Ishikawa (cell line): Measurements from ENCODE around the gene ROBO2.

Source experiments
- CEBPB ChIP-seq: IDR thresholded peaks from 2 replicates; pipeline ENCODE4 v1.6.1; 2012
- CREB1 ChIP-seq: IDR thresholded peaks from 2 replicates; pipeline ENCODE4 v1.6.1; 2012; ENCODE audit warnings: low read depth
- EGR1 ChIP-seq: IDR thresholded peaks from 2 replicates; pipeline ENCODE4 v1.6.1; 2012
- EP300 ChIP-seq: IDR thresholded peaks from 2 replicates; pipeline ENCODE4 v1.6.1; 2012; ENCODE audit warnings: borderline replicate concordance
- FOXM1 ChIP-seq: IDR thresholded peaks from 2 replicates; pipeline ENCODE4 v1.6.1; 2012; ENCODE audit warnings: low read depth, borderline replicate concordance
- NFIC ChIP-seq: IDR thresholded peaks from 2 replicates; pipeline ENCODE4 v1.6.1; 2012
- RAD21 ChIP-seq: IDR thresholded peaks from 2 replicates; pipeline ENCODE4 v1.6.1; 2012; ENCODE audit warnings: low read depth
- TAF1 ChIP-seq: IDR thresholded peaks from 2 replicates; pipeline ENCODE4 v1.6.1; 2012; ENCODE audit warnings: low read depth, mild to moderate bottlenecking
- TCF12 ChIP-seq: IDR thresholded peaks from 2 replicates; pipeline ENCODE4 v1.6.1; 2012; ENCODE audit warnings: low read depth
- TEAD4 ChIP-seq: IDR thresholded peaks from 2 replicates; pipeline ENCODE4 v1.6.1; 2012
- YY1 ChIP-seq: IDR thresholded peaks from 2 replicates; pipeline ENCODE4 v1.6.1; 2012; ENCODE audit warnings: low read depth
- ZBTB7A ChIP-seq: IDR thresholded peaks from 2 replicates; pipeline ENCODE4 v1.6.1; 2012; ENCODE audit warnings: low read depth
- TF ChIP-seq, protein P1 (sequence below): IDR thresholded peaks from 2 replicates; pipeline ENCODE4 v1.6.1; 2012
- TF ChIP-seq, protein P2 (sequence below): IDR thresholded peaks from 2 replicates; pipeline ENCODE4 v1.6.1; 2012
- TF ChIP-seq, protein P3 (sequence below): IDR thresholded peaks from 2 replicates; pipeline ENCODE4 v1.6.1; 2012; ENCODE audit warnings: low read depth, mild to moderate bottlenecking

Gene ROBO2

DNA sequence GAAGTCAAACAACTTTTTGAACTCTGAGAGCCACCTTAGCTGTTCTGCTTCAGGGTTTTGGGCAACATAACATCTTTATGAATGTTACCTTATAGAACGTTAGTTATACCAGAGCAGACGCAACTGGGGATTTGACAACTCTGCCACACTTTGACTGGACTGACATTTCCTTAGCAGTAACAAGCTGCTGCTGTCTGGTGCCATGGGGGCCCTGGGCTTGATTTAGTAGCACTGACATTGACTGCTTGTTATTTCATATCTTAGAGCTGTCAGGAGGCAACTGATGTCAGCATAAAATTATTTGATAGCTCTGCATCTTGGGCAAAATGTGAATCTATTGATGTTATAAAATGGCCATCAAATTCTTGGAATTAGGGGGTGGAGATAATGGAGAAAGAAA, 285.4 kb downstream of the ROBO2 start:
- no peak for TF ChIP-seq YY1

DNA sequence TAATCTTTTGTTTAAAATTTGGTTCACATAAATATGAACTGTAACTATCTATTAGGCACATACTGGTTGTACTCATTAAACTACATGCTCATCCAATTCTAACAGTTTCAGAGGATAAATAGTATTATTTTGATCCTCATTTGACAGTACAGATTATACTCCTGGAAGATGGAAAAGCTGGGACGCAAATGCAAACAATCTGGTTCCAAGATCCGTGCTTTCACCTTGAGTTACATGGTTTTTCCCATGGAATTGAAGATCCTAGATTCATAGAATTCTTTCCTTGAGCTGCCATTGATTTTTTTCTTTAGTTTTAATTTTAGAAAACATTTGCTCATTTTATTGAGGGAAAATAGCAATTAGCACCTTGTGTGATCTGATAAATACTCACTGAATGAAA, 285.8 kb downstream of the ROBO2 start:
- TF ChIP-seq TAF1, result no peak
- TF ChIP-seq YY1, result no peak
- no peak for TF ChIP-seq CREB1
- no peak for TF ChIP-seq ZBTB7A
- no peak for TF ChIP-seq EP300
- TF ChIP-seq RAD21, result no peak
- no peak for TF ChIP-seq CEBPB
- no peak for TF ChIP-seq TCF12
- TF ChIP-seq FOXM1, result no peak
- TF ChIP-seq, protein P1, sequence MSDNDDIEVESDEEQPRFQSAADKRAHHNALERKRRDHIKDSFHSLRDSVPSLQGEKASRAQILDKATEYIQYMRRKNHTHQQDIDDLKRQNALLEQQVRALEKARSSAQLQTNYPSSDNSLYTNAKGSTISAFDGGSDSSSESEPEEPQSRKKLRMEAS, result no peak
- TF ChIP-seq, protein P2, sequence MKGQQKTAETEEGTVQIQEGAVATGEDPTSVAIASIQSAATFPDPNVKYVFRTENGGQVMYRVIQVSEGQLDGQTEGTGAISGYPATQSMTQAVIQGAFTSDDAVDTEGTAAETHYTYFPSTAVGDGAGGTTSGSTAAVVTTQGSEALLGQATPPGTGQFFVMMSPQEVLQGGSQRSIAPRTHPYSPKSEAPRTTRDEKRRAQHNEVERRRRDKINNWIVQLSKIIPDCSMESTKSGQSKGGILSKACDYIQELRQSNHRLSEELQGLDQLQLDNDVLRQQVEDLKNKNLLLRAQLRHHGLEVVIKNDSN, result no peak
- TF ChIP-seq TEAD4, result no peak
- no peak for TF ChIP-seq EGR1
- no peak for TF ChIP-seq NFIC
- TF ChIP-seq, protein P3, sequence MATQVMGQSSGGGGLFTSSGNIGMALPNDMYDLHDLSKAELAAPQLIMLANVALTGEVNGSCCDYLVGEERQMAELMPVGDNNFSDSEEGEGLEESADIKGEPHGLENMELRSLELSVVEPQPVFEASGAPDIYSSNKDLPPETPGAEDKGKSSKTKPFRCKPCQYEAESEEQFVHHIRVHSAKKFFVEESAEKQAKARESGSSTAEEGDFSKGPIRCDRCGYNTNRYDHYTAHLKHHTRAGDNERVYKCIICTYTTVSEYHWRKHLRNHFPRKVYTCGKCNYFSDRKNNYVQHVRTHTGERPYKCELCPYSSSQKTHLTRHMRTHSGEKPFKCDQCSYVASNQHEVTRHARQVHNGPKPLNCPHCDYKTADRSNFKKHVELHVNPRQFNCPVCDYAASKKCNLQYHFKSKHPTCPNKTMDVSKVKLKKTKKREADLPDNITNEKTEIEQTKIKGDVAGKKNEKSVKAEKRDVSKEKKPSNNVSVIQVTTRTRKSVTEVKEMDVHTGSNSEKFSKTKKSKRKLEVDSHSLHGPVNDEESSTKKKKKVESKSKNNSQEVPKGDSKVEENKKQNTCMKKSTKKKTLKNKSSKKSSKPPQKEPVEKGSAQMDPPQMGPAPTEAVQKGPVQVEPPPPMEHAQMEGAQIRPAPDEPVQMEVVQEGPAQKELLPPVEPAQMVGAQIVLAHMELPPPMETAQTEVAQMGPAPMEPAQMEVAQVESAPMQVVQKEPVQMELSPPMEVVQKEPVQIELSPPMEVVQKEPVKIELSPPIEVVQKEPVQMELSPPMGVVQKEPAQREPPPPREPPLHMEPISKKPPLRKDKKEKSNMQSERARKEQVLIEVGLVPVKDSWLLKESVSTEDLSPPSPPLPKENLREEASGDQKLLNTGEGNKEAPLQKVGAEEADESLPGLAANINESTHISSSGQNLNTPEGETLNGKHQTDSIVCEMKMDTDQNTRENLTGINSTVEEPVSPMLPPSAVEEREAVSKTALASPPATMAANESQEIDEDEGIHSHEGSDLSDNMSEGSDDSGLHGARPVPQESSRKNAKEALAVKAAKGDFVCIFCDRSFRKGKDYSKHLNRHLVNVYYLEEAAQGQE, result no peak

DNA sequence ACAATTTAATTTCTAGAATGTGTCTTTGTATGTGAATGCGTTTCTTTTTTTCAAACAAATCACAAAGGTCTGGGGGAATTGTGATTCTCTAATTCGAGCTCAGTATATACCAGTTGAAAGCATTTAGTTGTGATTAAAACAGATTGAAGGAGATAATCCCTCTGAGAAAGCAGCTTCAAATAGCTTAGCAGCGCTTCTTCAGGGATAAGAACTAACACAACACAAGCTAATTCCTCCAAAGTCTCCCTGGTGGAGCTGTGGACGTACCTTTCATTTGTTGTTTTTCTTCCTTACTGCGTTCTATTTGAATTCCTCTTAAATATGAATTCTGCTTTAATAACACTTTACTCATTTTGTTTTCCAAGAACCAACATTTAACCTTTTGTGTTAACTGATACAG, 286.7 kb downstream of the ROBO2 start:
- TF ChIP-seq FOXM1, result no peak
- TF ChIP-seq, protein P3, result no peak
- TF ChIP-seq CEBPB, result no peak

DNA sequence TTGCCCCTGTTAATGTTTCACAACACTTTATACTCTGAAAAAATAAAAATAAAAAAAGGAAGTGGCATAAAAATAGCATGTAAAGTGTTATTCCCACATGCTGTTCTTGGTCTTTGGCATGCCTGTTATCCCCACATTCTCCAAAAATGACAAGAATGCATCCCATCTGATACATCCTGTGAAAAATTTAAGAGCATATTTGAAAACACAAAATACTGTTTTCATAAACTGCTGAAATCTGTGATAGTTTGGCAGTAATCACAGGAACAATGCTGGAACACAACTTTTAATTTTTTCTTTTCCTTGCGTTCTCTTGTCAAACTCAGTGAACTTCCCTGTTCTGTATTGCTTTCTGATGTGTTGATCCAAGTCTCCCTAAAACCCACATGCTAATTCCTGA, 288.8 kb downstream of the ROBO2 start:
- TF ChIP-seq, protein P3, result no peak
- TF ChIP-seq NFIC (no peak), RAD21 (no peak), YY1 (no peak), TCF12 (no peak), ZBTB7A (no peak), FOXM1 (no peak), TEAD4 (no peak), TAF1 (no peak)
- TF ChIP-seq, protein P1, result no peak
- TF ChIP-seq, protein P2, result no peak

DNA sequence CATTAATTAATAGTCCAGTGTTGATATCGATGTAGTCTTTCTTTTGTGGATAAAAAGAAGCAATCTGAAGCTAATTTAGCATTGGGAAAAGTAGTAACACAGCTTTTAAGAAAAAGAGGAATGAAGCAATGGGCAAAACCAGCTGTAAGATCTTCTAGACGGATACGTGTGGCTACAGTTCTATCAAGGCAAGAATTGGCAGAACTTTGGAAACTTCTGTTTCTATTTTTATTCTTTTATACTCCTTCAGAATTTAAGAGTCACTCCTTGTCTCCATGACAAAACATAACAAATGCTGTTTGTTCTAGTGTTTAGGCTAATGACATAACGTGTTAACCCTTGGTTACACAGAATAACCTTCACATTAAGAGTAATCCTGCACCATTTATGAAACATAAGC, 289.2 kb downstream of the ROBO2 start:
- TF ChIP-seq RAD21 (no peak), TEAD4 (no peak), NFIC (no peak), EGR1 (no peak), TAF1 (no peak), YY1 (no peak), EP300 (no peak), TCF12 (no peak), CEBPB (no peak), FOXM1 (no peak), ZBTB7A (no peak), CREB1 (no peak)
- TF ChIP-seq, protein P1, result no peak
- TF ChIP-seq, protein P2, result no peak
- TF ChIP-seq, protein P3, result no peak
